ENCODE results near the gene CACNA2D3. TPM values are rescaled to one million over a fixed set of nuclear protein-coding genes. Genes with fewer than 3 reads are reported as not detected.

CACNA2D3 gene
- total and polyA plus RNA-seq, 7 donors = 2.7 to 13.5 (median 9.0) TPM

DNA sequence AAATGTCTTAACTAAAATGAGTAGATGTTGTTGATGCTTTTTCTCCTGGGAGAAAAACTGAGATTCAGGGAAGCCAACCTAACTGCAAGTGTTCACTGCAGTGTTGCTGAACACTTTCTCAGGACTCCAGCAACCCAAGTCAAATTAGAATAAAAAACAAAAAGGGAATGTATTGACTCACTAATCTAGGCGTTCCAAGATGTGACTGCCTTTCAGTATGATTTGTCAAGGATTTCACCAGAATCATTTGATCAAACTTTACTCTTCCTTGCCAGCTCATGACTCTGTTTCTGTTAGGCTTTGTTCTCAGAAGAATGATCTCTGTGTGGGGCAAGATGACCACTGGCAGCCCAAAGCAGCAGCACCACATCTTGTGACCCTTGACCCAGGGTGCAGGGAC lies 364.0 kb downstream of the CACNA2D3 start:
- Histone ChIP-seq H3K27ac (no peak overlapping the region), H3K9me3 (no peaks in the 10 kb centered on the region), H3K4me1 (no peaks in the 10 kb centered on the region), H3K4me3 (no peak overlapping the region), H3K27me3 (ENCODE audit: insufficient read depth in 3 of 3, low read length in 2 of 3) (no peaks in the 10 kb centered on the region), H3K36me3 (ENCODE audit: insufficient read depth in 1 of 2, low read depth in 1 of 2) (no peaks in the 10 kb centered on the region)
- intact Hi-C loops (cut with DNase I) = no loop called here
- ATAC-seq (no peak), DNase-seq (no peak)
- WGBS, 3 donors = 85 to 96% (median 95%) methylated on average over 1 of the region's 1 CpG
- TF ChIP-seq, protein P1, sequence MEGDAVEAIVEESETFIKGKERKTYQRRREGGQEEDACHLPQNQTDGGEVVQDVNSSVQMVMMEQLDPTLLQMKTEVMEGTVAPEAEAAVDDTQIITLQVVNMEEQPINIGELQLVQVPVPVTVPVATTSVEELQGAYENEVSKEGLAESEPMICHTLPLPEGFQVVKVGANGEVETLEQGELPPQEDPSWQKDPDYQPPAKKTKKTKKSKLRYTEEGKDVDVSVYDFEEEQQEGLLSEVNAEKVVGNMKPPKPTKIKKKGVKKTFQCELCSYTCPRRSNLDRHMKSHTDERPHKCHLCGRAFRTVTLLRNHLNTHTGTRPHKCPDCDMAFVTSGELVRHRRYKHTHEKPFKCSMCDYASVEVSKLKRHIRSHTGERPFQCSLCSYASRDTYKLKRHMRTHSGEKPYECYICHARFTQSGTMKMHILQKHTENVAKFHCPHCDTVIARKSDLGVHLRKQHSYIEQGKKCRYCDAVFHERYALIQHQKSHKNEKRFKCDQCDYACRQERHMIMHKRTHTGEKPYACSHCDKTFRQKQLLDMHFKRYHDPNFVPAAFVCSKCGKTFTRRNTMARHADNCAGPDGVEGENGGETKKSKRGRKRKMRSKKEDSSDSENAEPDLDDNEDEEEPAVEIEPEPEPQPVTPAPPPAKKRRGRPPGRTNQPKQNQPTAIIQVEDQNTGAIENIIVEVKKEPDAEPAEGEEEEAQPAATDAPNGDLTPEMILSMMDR (IDR thresholded peaks at IDR 0.05) = no peak

DNA sequence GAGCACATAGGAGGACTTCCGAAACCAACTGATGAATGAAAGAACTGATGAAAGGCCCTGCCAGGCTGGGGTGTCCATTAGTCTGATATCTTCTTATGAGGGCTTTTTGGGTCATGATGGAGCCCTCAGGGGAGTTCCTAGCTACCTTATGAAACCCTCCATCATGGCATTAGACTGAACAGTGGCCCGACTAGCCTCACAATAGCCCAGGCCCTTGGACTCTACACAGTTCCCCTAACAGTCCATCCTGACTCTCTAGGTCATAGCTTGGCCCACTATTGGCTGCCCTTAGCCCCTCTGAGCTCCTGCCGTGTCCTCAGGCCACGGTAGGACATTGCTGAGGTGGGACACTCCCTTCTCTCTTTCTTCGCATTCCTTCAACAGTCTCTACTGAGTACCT lies 365.9 kb downstream of the CACNA2D3 start:
- Histone ChIP-seq H3K4me3 (no peak overlapping the region), H3K36me3 (ENCODE audit: insufficient read depth in 1 of 2, low read depth in 1 of 2) (no peaks in the 10 kb centered on the region), H3K9me3 (no peaks in the 10 kb centered on the region), H3K4me1 (no peaks in the 10 kb centered on the region), H3K27ac (no peak overlapping the region), H3K27me3 (ENCODE audit: insufficient read depth in 3 of 3, low read length in 2 of 3) (no peaks in the 10 kb centered on the region)
- WGBS, 3 donors = 87 to 95% (median 92%) methylated on average over 5 of the region's 5 CpGs
- TF ChIP-seq, protein P1 (IDR thresholded peaks at IDR 0.05) = no peak
- intact Hi-C loops (cut with DNase I) = no loop called here
- ATAC-seq (no peak), DNase-seq (no peak)

DNA sequence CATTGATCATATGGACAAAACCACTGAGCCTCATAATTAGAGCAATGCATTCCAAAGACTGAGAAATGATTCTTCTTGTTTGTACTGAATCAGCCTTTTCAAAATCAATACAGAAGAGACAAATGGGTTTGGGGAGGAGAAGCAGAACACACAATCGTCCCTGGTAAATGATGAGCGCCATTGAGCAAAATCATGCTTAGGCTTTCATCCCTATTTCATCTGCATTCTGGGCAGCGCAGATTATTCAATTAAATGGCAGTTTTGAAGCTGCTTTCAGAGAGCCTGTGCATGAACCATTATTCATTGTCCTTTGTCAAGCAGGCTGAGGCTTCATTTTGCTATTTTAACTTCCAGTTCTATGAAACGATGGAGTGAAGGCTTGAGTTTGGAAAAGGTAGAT lies 371.9 kb downstream of the CACNA2D3 start:
- ATAC-seq (no peak), DNase-seq (no peak)
- no peaks in the 10 kb centered on the region for H3K36me3 ChIP-seq (ENCODE audit: insufficient read depth in 1 of 2, low read depth in 1 of 2)
- H3K4me1 ChIP-seq = no peaks in the 10 kb centered on the region
- H3K4me3 ChIP-seq = no peak overlapping the region
- no peaks in the 10 kb centered on the region for H3K9me3 ChIP-seq
- TF ChIP-seq, protein P1 (IDR thresholded peaks at IDR 0.05) = no peak
- H3K27me3 ChIP-seq (ENCODE audit: insufficient read depth in 3 of 3, low read length in 2 of 3) = no peaks in the 10 kb centered on the region
- intact Hi-C loops (cut with DNase I) = no loop called here
- WGBS, 3 donors = 95 to 97% (median 95%) methylated on average over 4 of the region's 4 CpGs
- no peak overlapping the region for H3K27ac ChIP-seq

DNA sequence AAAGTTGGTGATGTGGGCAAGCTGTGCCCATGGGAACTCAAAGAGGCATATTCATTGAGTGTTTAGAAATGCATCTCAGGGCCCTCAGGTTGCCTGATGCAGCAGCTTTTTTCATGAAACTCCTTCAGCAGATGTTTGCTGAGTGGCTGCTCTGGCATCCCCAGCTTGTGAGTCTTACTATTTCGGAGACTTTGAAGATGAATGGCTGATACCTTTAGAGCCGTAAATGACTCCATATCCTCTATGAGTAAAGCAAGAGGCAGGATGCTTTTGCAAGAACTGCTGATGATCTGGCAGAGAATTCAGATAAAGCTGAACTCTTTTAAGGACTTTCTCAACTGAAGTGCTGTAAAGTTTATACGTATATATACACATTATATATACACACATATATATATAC lies 384.3 kb downstream of the CACNA2D3 start:
- Histone ChIP-seq H3K27ac (no peak overlapping the region), H3K36me3 (ENCODE audit: insufficient read depth in 1 of 2, low read depth in 1 of 2) (no peaks in the 10 kb centered on the region), H3K4me1 (no peaks in the 10 kb centered on the region), H3K4me3 (no peak overlapping the region), H3K9me3 (no peaks in the 10 kb centered on the region), H3K27me3 (ENCODE audit: insufficient read depth in 3 of 3, low read length in 2 of 3) (no peaks in the 10 kb centered on the region)
- intact Hi-C loops (cut with DNase I) = no loop called here
- 81 to 93% (median 93%) methylated on average over 3 of the region's 3 CpGs for WGBS, 3 donors
- DNase-seq (no peak), ATAC-seq (no peak)
- TF ChIP-seq, protein P1 (IDR thresholded peaks at IDR 0.05) = no peak

DNA sequence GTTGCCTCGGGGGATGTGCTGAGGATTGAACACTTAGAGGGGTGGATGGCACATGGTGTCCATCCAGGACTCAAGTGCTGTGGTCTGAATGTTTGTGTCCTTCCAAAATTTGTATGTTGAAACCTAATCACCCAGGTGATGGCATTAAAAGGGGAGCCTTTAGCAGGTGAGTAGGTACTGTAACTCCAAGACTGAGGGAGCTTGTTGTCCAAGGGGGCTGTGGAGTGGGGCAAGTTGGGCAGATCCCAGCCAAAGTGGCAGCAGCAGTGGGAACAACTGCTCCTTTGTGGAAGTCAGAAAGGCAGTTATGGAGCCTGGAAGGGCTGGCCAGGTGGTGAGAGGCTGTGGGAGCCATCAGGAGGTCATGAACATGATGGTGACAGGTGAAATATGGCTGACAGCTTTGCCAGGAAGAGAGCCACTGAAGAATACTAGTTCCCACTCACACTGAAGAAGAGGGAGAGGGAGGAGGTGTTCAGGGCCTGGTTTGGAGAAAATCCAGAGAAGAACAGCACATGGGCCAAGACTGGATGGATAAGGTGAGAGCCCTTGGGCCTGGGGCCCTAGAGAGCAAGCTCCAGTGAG lies 385.6 kb downstream of the CACNA2D3 start:
- Histone ChIP-seq H3K27me3 (ENCODE audit: insufficient read depth in 3 of 3, low read length in 2 of 3) (no peaks in the 10 kb centered on the region), H3K9me3 (no peaks in the 10 kb centered on the region), H3K27ac (no peak overlapping the region), H3K4me3 (no peak overlapping the region), H3K4me1 (no peaks in the 10 kb centered on the region), H3K36me3 (ENCODE audit: insufficient read depth in 1 of 2, low read depth in 1 of 2) (no peaks in the 10 kb centered on the region)
- ATAC-seq (no peak), DNase-seq (no peak)
- TF ChIP-seq, protein P1 (IDR thresholded peaks at IDR 0.05) = no peak
- intact Hi-C loops (cut with DNase I) = no loop called here
- 77 to 84% (median 79%) methylated on average over 1 of the region's 1 CpG for WGBS, 3 donors

All from psoas muscle (tissue), 8 donors.